ENCODE data around the gene KIF6.
"Not testable (repeated sequence)": the region's sequence is repeated elsewhere in the genome, so short reads cannot be mapped to it uniquely, and the experiment has no call there.

KIF6 gene

GRCh38 chr6:39706819-39707335 lies 18.3 kb downstream of the KIF6 start:
- no peak for DNase-seq

- DNase-seq, result no peak
These were observed 22.9 kb downstream of the KIF6 start for GRCh38 chr6:39702265-39702664.

- DNase-seq, result no peak
These were observed 24.8 kb downstream of the KIF6 start for GRCh38 chr6:39700362-39700761.

GRCh38 chr6:39698789-39699188 lies 26.4 kb downstream of the KIF6 start:
- DNase-seq, result peak; percentile 8

- DNase-seq, result no peak
These were observed 28.0 kb downstream of the KIF6 start for GRCh38 chr6:39696986-39697788.

GRCh38 chr6:39695447-39695846 lies 29.8 kb downstream of the KIF6 start:
- DNase-seq, result no peak

- DNase-seq, result no peak
These were observed 32.0 kb downstream of the KIF6 start for GRCh38 chr6:39693206-39693605.

GRCh38 chr6:39688494-39688893 lies 36.7 kb downstream of the KIF6 start:
- DNase-seq, result no peak

- no peak for DNase-seq
These were observed 38.2 kb downstream of the KIF6 start for GRCh38 chr6:39686976-39687375.

- DNase-seq, result no peak
These were observed 39.3 kb downstream of the KIF6 start for GRCh38 chr6:39685938-39686337.

GRCh38 chr6:39685489-39685826 lies 39.8 kb downstream of the KIF6 start:
- DNase-seq, result no peak

GRCh38 chr6:39684790-39685488 lies 40.3 kb downstream of the KIF6 start:
- DNase-seq, result no peak

- DNase-seq, result no peak
These were observed 43.5 kb downstream of the KIF6 start for GRCh38 chr6:39681674-39682121.

- DNase-seq, result no peak
These were observed 46.3 kb downstream of the KIF6 start for GRCh38 chr6:39678914-39679313.

- DNase-seq, result not testable (repeated sequence)
These were observed 47.9 kb downstream of the KIF6 start for GRCh38 chr6:39677318-39677717.

GRCh38 chr6:39670519-39670918 lies 54.7 kb downstream of the KIF6 start:
- DNase-seq, result no peak

- DNase-seq, result no peak
These were observed 55.2 kb downstream of the KIF6 start for GRCh38 chr6:39669973-39670342.

- no peak for DNase-seq
These were observed 55.8 kb downstream of the KIF6 start for GRCh38 chr6:39669207-39669972.

- no peak for DNase-seq
These were observed 58.3 kb downstream of the KIF6 start for GRCh38 chr6:39666706-39667489.

GRCh38 chr6:39665861-39666260 lies 59.3 kb downstream of the KIF6 start:
- no peak for DNase-seq

- no peak for DNase-seq
These were observed 61.0 kb downstream of the KIF6 start for GRCh38 chr6:39664173-39664572.

GRCh38 chr6:39657355-39658135 lies 67.7 kb downstream of the KIF6 start:
- no peak for DNase-seq
